Glutamatergic neuron (in vitro differentiated cells): ENCODE data around the gene GRIK3. TPM values are rescaled to one million over a fixed set of nuclear protein-coding genes. Genes with fewer than 3 reads are reported as not detected.

ENCODE experiments used
- DNase-seq: peaks from one replicate; pipeline ENCODE4 v3.0.0; 2022
- H3K27ac Mint-ChIP-seq: one replicate; pipeline ENCODE4 v1.8.0; 2020; ENCODE audit warnings: mild to moderate bottlenecking, mixed read lengths, inconsistent platforms; ENCODE audit not compliant: unreplicated experiment
- H3K27me3 Mint-ChIP-seq: one replicate; pipeline ENCODE4 v1.8.0; 2020; ENCODE audit warnings: mild to moderate bottlenecking, moderate library complexity, mixed read lengths, inconsistent platforms; ENCODE audit not compliant: unreplicated experiment
- H3K36me3 Mint-ChIP-seq: one replicate; pipeline ENCODE4 v1.8.0; 2020; ENCODE audit warnings: mild to moderate bottlenecking, mixed read lengths, inconsistent platforms; ENCODE audit not compliant: unreplicated experiment
- H3K4me1 Mint-ChIP-seq: one replicate; pipeline ENCODE4 v1.8.0; 2020; ENCODE audit warnings: mild to moderate bottlenecking, low read depth, mixed read lengths, inconsistent platforms; ENCODE audit not compliant: unreplicated experiment
- H3K4me3 Mint-ChIP-seq: one replicate; pipeline ENCODE4 v1.8.0; 2020; ENCODE audit warnings: mild to moderate bottlenecking, mixed read lengths, inconsistent platforms; ENCODE audit not compliant: unreplicated experiment
- H3K9me3 Mint-ChIP-seq: one replicate; pipeline ENCODE4 v1.8.0; 2020; ENCODE audit warnings: mild to moderate bottlenecking, moderate library complexity, mixed read lengths, inconsistent platforms; ENCODE audit not compliant: unreplicated experiment
- CTCF ChIP-seq: fragments of 200-600 bp; sonication (generic); IDR thresholded peaks from one replicate; pipeline ENCODE4 v1.5.0; 2021; ENCODE audit not compliant: partially characterized antibody, unreplicated experiment
- total RNA-seq: library from RNA; stranded (reverse); fragmentation: NEBNext Ultra II Directional; extraction: Animal tissue kit (Norgen Biotek cat#: 25700); gene quantifications from one replicate; pipeline ENCODE4 v1.2.1, GENCODE V29; 2021; ENCODE audit not compliant: unreplicated experiment

The GRIK3 gene
- total RNA-seq, 1 donor from 2014 or later: 60.1 TPM

- Mint-ChIP-seq H3K27me3 (peaks cover 13% of the 10 kb centered on the region), H3K4me1 (peaks cover 36% of the 10 kb centered on the region), H3K27ac (no peak overlapping the region), H3K36me3 (peaks cover 4% of the 10 kb centered on the region), H3K9me3 (peaks cover 11% of the 10 kb centered on the region), H3K4me3 (no peak overlapping the region)
- TF ChIP-seq CTCF: no peak
- DNase-seq: no peak
Measured at GRCh38 chr1:36843027-36843426, 191.3 kb downstream of the GRIK3 start.

GRCh38 chr1:36842448-36842847 is 191.9 kb downstream of the GRIK3 start:
- Mint-ChIP-seq H3K9me3 (peaks cover 11% of the 10 kb centered on the region), H3K36me3 (peaks cover 5% of the 10 kb centered on the region), H3K4me3 (no peak overlapping the region), H3K27ac (no peak overlapping the region), H3K4me1 (peaks cover 32% of the 10 kb centered on the region), H3K27me3 (peaks cover 11% of the 10 kb centered on the region)
- DNase-seq: no peak
- no peak for TF ChIP-seq CTCF

GRCh38 chr1:36839485-36839884 is 194.8 kb downstream of the GRIK3 start:
- TF ChIP-seq CTCF: no peak
- Mint-ChIP-seq H3K27me3 (peaks cover 5% of the 10 kb centered on the region), H3K4me1 (peaks cover 10% of the 10 kb centered on the region), H3K27ac (no peak overlapping the region), H3K4me3 (no peak overlapping the region), H3K36me3 (peaks cover 5% of the 10 kb centered on the region), H3K9me3 (peaks cover 9% of the 10 kb centered on the region)
- DNase-seq: no peak

- Mint-ChIP-seq H3K9me3 (peaks cover 9% of the 10 kb centered on the region), H3K36me3 (peaks cover 5% of the 10 kb centered on the region), H3K4me1 (peaks cover 10% of the 10 kb centered on the region), H3K27me3 (peaks cover 6% of the 10 kb centered on the region), H3K4me3 (no peak overlapping the region), H3K27ac (no peak overlapping the region)
- no peak for DNase-seq
- TF ChIP-seq CTCF: no peak
Measured at GRCh38 chr1:36838888-36839287, 195.4 kb downstream of the GRIK3 start.

- H3K9me3 Mint-ChIP-seq: peaks cover 6% of the 10 kb centered on the region
- peaks cover 5% of the 10 kb centered on the region for H3K27me3 Mint-ChIP-seq
- no peak overlapping the region for H3K27ac Mint-ChIP-seq
- TF ChIP-seq CTCF: no peak
- DNase-seq: no peak
- peaks cover 6% of the 10 kb centered on the region for H3K4me1 Mint-ChIP-seq
- H3K36me3 Mint-ChIP-seq: peaks cover 5% of the 10 kb centered on the region
- H3K4me3 Mint-ChIP-seq: no peak overlapping the region
Measured at GRCh38 chr1:36836916-36837315, 197.4 kb downstream of the GRIK3 start.
